H1 (cell line): ENCODE measurements around the gene SYCE3. TPM values are rescaled to one million over a fixed set of nuclear protein-coding genes. Genes with fewer than 3 reads are reported as not detected.

Experiments used
- BRCA1 ChIP-seq: IDR thresholded peaks from 2 replicates; pipeline ENCODE4 v1.6.1; 2012; ENCODE audit warnings: low read depth, low read length, improper control_type of control experiment
- CREB1 ChIP-seq: IDR thresholded peaks from 2 replicates; pipeline ENCODE4 v1.6.1; 2012; ENCODE audit warnings: inconsistent platforms
- CTCF ChIP-seq, 3 experiments: IDR thresholded peaks; 1 replicate in 2 of 3; 2 replicates in 1 of 3; pipeline versions ENCODE4 v1.5.1 to v1.6.1; 2011; ENCODE audit warnings: low read length in 3 of 3, mild to moderate bottlenecking in 3 of 3, inconsistent platforms in 2 of 3, low read depth in 1 of 3, moderate library complexity in 1 of 3; ENCODE audit not compliant: insufficient read depth in 1 of 3; ENCODE audit errors: control extremely low read depth in 1 of 3
- EZH2 ChIP-seq: fragments of 200-600 bp; sonication (generic); IDR thresholded peaks from 2 replicates; pipeline ENCODE4 v1.7.1; 2012; ENCODE audit warnings: low read depth, mild to moderate bottlenecking, moderate library complexity, low read length, inconsistent platforms; ENCODE audit not compliant: severe bottlenecking
- GABPA ChIP-seq: IDR thresholded peaks from 2 replicates; pipeline ENCODE4 v1.6.1; 2011; ENCODE audit warnings: mild to moderate bottlenecking, low read length, moderate library complexity, borderline replicate concordance; ENCODE audit not compliant: insufficient read depth
- HDAC2 ChIP-seq, 2 experiments: fragments of 300-600 bp in 1 of 2; sonication (generic) in 1 of 2; IDR thresholded peaks; 2 replicates each; pipeline ENCODE4 v1.6.1; 2011 to 2012; ENCODE audit warnings: low read depth in 2 of 2, low read length in 2 of 2, mild to moderate bottlenecking in 2 of 2, moderate library complexity in 2 of 2, borderline replicate concordance in 1 of 2, inconsistent platforms in 1 of 2
- KDM1A ChIP-seq: fragments of 200-600, 300-600 bp; sonication (generic); IDR thresholded peaks from 2 replicates; pipeline ENCODE4 v1.7.1; 2016; ENCODE audit warnings: mild to moderate bottlenecking, low read length, borderline replicate concordance
- NANOG ChIP-seq: IDR thresholded peaks from 2 replicates; pipeline ENCODE4 v1.6.1; 2011; ENCODE audit warnings: low read length, low read depth, mild to moderate bottlenecking, inconsistent platforms; ENCODE audit not compliant: insufficient read depth, poor library complexity, severe bottlenecking
- NRF1 ChIP-seq: IDR thresholded peaks from 2 replicates; pipeline ENCODE4 v1.6.1; 2011; ENCODE audit warnings: mild to moderate bottlenecking, low read depth, low read length, improper control_type of control experiment
- POLR2AphosphoS5 ChIP-seq: IDR thresholded peaks from 2 replicates; pipeline ENCODE4 v1.6.1; 2011; ENCODE audit warnings: low read depth, low read length
- POU5F1 ChIP-seq: IDR thresholded peaks from 2 replicates; pipeline ENCODE4 v1.6.1; 2011; ENCODE audit warnings: low read depth, mild to moderate bottlenecking, low read length, moderate library complexity
- RXRA ChIP-seq: IDR thresholded peaks from 2 replicates; pipeline ENCODE4 v1.6.1; 2011; ENCODE audit warnings: low read depth, mild to moderate bottlenecking, low read length, moderate library complexity; ENCODE audit not compliant: insufficient read depth
- SP4 ChIP-seq: IDR thresholded peaks from 2 replicates; pipeline ENCODE4 v1.6.1; 2012; ENCODE audit warnings: low read length, inconsistent platforms
- TAF1 ChIP-seq: IDR thresholded peaks from 2 replicates; pipeline ENCODE4 v1.6.1; 2011; ENCODE audit warnings: mild to moderate bottlenecking, low read depth, low read length
- TBP ChIP-seq: IDR thresholded peaks from 2 replicates; pipeline ENCODE4 v1.6.1; 2011; ENCODE audit warnings: low read depth, low read length, improper control_type of control experiment
- TEAD4 ChIP-seq: IDR thresholded peaks from 2 replicates; pipeline ENCODE4 v1.6.1; 2012; ENCODE audit warnings: low read depth, low read length, inconsistent platforms, mixed read lengths
- USF2 ChIP-seq: IDR thresholded peaks from 2 replicates; pipeline ENCODE4 v1.6.1; 2011; ENCODE audit warnings: low read length, improper control_type of control experiment
- ZNF274 ChIP-seq: IDR thresholded peaks from 2 replicates; pipeline ENCODE4 v1.7.0; 2012; ENCODE audit warnings: low read length, borderline replicate concordance; ENCODE audit errors: extremely low read depth
- polyA plus RNA-seq, 7 experiments: library from polyadenylated mRNA; depleted of rRNA in 3 of 7; stranded (reverse) in 5 of 7; unstranded in 2 of 7; fragments of >200 nt in 5 of 7; fragments of 200-250 nt in 2 of 7; gene quantifications; 1 replicate in 5 of 7; 2 replicates in 1 of 7; 4 replicates in 1 of 7; pipeline versions ENCODE4 v1.2.1 to v1.2.3, GENCODE V29; 2011 to 2013; ENCODE audit warnings: missing spikeins in 2 of 7, mixed read lengths in 2 of 7
- total RNA-seq: library from RNA; stranded (reverse); fragmentation: NEBNext Ultra II Directional; extraction: Animal tissue kit (Norgen Biotek cat#: 25700); gene quantifications from 2 replicates; pipeline ENCODE4 v1.2.1, GENCODE V29; 2021

SYCE3 gene
- total and polyA plus RNA-seq, 2 of the 8 experiments (the other 6 are each of a cell fraction or from before 2014, with no cell fraction given), result 1.9 TPM; not detected in 1

DNA sequence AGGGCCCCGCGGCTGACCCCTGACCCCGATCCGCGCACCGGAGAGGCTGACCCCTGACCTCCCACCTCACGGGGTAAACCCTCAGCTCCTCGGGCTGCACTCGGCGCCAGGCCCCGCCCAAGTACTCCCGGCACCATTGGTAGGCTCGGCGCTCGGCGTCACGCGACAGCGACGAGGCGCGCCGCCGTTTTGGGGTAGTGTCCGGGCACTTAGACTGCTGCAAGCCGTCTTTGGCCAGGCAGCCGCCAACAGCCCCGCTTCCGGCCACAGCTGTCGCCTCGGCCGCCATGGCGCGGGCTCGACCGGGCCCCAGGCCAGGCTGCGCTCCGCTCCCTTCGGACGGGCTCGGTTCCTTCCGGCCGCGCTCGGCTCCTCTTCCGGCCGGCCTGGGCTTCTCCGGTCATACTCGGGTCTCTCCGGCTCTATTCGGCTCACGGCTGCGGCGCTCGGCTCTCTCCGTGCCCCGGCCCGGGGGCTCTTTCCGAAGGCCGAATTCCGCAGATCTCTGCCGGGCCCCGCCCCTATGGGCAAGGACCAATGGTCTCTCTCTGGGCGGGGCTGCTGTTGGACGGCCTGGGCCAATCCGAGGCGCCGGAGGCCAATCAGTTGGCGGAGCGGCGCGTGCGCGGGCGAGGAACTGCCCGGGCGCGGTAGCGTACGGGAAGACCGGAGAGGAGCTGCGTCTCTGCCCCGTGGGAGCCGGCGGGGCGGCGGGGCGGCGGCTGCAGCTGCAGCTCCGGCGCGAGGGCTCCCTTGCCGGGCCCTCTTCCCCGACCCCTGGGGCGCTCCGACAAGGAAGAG lies 20.0 kb upstream of the SYCE3 start, which contains the start of gene CHKB (continued):
- TF ChIP-seq RXRA (no peak), CREB1 (peak; percentile 92), TEAD4 (no peak), NRF1 (peak; percentile 77), HDAC2 (IDR thresholded peaks at IDR 0.05; ENCODE audit: borderline replicate concordance in 1 of 2, low read depth in 2 of 2, low read length in 2 of 2) (no peak), NANOG (no peak), GABPA (no peak), EZH2 (no peak), KDM1A (no peak), TAF1 (peak; percentile 72), USF2 (no peak), POU5F1 (no peak), SP4 (no peak; the same call in 1 of the 2 replicates), TBP (peak; percentile 52; the same call in 1 of the 2 replicates), CTCF (IDR thresholded peaks at IDR 0.05; ENCODE audit: control extremely low read depth in 1 of 3, insufficient read depth in 1 of 3, low read depth in 1 of 3, low read length in 3 of 3) (no peak), BRCA1 (no peak), POLR2AphosphoS5 (peak; percentile 61), ZNF274 (no peak)
